GM20000 (cell line): Measurements from ENCODE around the gene ABCA9.
"Not testable (repeated sequence)": the region's sequence is repeated elsewhere in the genome, so short reads cannot be mapped to it uniquely, and the experiment has no call there.

Experiments used
- DNase-seq: peaks from one replicate; pipeline ENCODE4 v3.0.0; 2012; ENCODE audit warnings: low spot score
- TF ChIP-seq, protein P1 (sequence below): IDR thresholded peaks from 2 replicates; pipeline ENCODE4 v1.5.1; 2012; ENCODE audit warnings: mild to moderate bottlenecking, control low read depth; ENCODE audit errors: extremely low read depth, missing control alignments

ABCA9 gene

DNA sequence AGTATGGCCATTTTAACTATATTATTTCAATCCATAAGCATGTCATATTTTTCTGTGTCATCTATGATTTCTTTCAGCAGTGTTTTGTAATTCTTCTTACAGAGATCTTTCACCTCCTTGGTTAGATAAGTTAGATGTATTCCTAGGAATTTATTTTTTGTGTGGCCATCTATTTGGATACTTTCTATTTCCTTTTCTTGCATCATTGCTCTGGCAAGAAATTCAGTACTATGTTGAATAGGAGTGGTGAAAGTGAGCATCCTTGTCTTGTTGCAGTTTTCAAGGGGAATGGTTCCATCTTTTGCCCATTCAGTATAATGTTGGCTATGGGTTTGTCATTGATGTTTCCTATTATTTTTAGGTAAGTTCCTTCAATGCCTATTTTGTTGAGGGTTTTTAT, 15.1 kb upstream of the ABCA9 start:
- TF ChIP-seq, protein P1, sequence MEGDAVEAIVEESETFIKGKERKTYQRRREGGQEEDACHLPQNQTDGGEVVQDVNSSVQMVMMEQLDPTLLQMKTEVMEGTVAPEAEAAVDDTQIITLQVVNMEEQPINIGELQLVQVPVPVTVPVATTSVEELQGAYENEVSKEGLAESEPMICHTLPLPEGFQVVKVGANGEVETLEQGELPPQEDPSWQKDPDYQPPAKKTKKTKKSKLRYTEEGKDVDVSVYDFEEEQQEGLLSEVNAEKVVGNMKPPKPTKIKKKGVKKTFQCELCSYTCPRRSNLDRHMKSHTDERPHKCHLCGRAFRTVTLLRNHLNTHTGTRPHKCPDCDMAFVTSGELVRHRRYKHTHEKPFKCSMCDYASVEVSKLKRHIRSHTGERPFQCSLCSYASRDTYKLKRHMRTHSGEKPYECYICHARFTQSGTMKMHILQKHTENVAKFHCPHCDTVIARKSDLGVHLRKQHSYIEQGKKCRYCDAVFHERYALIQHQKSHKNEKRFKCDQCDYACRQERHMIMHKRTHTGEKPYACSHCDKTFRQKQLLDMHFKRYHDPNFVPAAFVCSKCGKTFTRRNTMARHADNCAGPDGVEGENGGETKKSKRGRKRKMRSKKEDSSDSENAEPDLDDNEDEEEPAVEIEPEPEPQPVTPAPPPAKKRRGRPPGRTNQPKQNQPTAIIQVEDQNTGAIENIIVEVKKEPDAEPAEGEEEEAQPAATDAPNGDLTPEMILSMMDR = no peak
- DNase-seq = no peak

DNA sequence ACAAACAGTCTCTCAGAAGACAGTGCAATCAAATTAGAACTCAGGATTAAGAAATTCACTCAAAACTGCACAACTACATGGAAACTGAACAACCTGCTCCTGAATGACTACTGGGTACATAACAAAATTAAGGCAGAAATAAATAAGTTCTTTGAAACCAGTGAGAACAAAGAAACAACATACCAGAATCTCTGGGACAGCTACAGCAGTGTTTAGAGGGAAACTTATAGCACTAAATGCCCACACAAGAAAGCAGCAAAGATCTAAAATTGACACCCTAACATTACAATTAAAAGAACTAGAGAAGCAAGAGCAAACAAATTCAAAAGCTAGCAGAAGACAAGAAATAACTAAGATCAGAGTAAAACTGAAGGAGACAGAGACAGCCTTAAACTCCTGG, 12.7 kb upstream of the ABCA9 start:
- DNase-seq = not testable (repeated sequence)

DNA sequence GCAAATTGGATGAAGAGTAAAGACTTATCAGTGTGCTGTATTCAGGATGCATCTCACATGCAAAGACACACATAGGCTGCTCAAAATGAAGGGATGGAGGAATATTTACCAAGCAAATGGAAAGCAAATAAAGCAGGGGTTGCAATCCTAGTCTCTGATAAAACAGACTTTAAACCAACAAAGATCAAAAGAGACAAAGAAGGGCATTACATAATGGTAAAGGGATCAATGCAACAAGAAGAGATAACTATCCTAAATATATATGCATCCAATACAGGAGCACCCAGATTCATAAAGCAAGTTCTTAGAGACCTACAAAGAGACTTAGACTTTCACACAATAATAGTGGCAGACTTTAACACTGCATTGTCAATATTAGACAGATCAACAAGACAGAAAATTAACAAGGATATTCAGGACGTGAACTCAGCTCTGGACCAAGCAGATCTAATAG, 12.1 kb upstream of the ABCA9 start:
- DNase-seq = not testable (repeated sequence)

DNA sequence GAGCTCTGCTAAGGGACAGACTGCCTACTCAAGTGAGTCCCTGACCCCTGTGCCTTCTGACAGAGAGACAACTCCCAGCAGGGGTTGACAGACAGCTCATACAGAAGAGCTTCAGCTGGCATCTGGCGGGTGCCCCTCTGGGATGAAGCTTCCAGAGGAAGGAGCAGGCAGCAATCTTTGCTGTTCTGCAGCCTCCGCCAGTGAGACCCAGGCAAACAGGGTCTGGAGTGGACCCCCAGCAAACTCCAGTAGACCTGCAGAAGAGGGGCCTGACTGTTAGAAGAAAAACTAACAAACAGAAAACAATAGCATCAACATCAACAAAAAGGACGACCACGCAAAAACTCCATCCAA, 10.5 kb upstream of the ABCA9 start:
- DNase-seq = not testable (repeated sequence)

DNA sequence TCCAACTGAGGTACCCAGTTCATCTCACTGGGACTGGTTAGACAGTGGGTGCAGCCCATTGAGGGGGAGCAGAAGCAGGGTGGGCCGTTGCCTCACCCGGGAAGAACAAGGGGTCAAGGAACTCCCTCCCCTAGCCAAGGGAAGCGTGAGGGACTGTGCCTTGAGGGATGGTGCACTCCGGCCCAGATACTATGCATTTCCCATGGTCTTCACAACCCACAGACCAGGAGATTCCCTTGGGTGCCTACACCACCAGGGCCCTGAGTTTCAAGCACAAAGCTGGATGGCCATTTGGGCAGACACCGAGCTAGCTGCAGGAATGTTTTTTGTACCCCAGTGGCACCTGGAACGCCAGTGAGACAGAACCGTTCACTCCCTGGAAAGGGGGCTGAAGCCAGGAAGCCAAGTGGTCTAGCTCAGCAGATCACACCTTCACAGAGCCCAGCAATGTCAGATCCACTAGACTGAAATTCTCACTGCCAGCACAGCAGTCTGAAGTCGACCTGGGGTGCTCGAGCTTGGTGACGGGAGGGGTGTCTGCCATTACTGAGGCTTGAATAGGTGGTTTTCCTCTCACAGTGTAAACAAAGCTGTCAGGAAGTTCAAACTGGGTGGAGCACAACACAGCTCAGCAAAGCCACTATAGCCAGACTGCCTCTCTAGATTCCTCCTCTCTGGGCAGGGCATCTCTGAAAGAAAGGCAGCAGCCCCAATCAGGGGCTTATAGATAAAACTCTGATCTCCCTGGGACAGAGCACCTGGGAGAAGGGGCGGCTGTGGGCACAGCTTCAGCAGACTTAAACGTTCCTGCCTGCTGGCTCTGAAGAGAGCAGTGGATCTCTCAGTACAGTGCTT, 9.9 kb upstream of the ABCA9 start:
- not testable (repeated sequence) for DNase-seq

DNA sequence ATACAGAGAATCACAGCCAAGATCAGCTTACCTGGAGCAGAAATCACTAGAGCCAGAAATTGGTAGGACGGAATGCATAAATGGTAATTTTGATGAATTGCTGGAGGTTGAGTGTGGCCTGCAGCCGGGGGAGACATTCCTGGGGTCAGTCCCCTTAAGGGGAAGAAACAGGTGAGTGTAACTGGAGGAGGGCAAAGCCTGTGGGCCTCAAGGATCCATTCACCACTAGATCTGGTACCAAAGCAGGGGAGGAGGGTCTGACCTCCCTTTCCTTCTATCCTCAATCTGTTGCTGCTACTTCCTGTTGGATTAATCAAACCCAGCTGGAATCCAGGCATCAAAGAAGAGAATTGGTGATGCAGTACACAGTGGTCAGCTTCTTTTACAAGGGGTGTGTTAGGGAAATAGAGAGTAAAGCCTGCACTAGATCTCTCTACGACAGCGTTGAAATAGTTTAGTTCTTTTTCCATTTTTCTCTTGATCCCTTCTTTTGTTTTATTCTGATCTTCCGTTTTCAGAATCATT, 8.6 kb upstream of the ABCA9 start:
- TF ChIP-seq, protein P1 = no peak
- DNase-seq = no peak

DNA sequence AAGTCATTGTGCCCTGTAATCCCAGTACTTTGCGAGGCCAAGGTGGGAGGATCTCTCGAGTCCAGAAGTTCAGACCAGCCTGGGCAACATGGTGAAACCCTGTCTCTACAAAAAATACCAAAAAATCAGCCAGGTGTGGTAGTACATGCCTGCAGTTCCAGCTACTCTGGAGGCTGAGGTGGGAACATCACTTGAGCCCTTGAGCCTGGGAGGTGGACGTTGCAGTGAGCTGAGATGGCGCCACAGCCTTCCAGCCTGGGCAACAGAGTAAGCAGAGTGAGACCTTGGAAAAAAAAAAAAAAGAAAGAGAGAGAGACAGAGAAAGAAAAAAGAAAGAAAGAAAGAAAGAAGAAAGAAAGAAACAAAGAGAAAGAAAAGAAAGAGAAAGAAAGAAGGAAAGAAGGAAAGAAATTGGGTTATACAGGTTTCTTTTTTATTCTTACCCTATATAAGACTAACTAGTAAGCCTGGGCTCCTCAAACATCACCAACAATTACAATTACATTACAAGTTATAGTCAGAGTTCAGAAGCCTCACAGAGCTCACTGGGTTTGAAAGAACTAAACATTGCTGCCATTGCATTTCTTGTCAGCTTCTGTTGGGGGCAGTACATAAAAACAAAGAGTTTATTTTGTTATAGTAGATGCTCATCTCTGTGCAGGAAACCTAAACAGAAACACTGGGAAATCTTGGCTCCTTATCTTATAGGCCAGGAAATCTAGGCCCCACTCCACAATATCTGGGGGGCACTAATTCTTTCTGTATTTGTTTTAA, 6.7 kb upstream of the ABCA9 start:
- TF ChIP-seq, protein P1 = no peak
- no peak for DNase-seq

DNA sequence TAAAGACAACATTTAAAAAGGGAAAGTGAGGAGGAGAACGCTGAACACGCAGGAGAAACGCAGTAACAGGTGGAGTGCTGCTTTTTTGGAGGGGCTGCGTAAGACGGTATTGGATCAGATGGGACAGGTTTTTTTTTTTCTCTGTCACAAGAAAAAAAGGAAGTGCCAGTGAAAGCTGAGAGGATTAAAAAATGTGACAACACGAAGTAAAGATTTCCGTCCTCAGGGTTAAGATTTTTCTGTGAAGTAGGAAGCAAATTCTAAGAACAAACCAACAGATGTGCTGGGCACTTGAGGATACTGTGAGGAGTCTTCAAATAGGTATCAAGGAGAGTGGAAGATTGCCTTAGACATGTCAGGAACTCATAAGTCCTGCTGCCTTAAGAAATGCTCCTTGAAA, 5.8 kb upstream of the ABCA9 start:
- TF ChIP-seq, protein P1 = no peak

DNA sequence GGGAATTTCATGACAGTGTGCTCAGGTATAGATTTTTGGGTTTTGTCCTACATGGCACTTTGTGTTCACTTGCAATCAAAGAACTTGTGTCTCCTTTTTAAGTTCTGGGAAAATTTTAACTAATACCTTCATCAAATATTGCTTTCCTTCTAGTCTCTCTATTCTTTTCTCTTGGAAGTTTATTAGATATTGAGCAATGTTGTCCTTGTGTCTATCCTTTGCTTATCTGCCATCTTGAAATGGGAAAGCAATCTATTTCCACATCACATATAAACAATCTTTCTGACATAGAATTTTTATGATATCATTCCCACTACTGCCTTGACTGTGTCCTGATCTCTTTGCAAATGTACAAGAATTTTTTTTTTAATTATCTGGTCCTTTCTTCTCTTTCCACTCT, 4.4 kb upstream of the ABCA9 start:
- DNase-seq = no peak
- TF ChIP-seq, protein P1 = no peak

More for the DNA sequence above, 5.8 kb upstream of the ABCA9 start:
- DNase-seq = no peak
